OCI-M1 (cell line): ENCODE measurements around the gene UNC5CL.

Experiments
- DNase-seq: peaks from one replicate; lab custom pipeline; 2025; lab: John Stamatoyannopoulos, UW

Gene UNC5CL

GRCh38 chr6:41063884-41064285 lies 24.9 kb upstream of the UNC5CL start:
- no peak for DNase-seq

- no peak for DNase-seq
These were observed 23.0 kb upstream of the UNC5CL start for GRCh38 chr6:41062056-41062455.

- DNase-seq: no peak
These were observed 22.2 kb upstream of the UNC5CL start for GRCh38 chr6:41061196-41061726.

DNA sequence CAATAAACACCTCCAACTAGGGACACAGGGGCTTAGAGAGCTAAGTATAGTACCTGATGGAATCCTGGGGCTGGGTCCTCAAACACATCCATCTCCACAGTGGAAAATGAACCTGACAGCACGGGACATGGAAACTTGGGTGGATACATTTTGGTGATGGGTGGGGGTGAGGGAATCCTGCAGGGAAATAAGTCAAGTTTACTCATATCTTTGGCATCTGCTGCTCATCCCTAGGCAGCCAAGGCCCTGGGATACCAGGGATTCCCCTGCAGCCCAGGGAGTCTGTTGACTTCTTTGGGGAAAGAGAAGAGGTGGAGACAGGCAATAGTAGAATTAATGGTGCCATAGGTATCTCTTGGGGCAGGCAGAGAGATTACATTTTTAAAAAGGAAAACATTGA lies 20.5 kb upstream of the UNC5CL start:
- no peak for DNase-seq

- DNase-seq: no peak
These were observed 19.8 kb upstream of the UNC5CL start for GRCh38 chr6:41058783-41059181.

- peak; percentile 52 for DNase-seq
These were observed 17.9 kb upstream of the UNC5CL start for GRCh38 chr6:41056768-41057490.

DNA sequence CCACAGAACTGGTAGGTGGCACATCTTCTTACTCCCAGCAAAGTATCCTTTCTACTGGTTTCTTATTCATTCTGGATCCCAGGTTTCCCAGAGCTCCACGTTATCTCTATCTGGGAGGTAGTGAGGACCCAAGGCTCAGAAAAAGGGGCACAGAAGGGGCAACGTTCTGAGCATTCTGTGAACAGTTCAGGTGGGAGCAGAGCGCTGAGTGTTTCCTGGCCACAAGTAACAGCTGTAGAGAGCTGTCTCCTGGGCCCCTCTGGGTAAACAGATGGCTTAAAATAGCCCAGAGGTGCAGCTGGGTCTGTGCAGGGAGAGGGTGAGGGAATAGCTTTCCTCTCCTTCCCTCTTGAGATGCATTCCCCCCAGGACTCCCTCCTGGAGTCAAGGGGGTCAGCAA lies 16.1 kb upstream of the UNC5CL start:
- no peak for DNase-seq

- no peak for DNase-seq
These were observed 15.5 kb upstream of the UNC5CL start for GRCh38 chr6:41054511-41054910.

DNA sequence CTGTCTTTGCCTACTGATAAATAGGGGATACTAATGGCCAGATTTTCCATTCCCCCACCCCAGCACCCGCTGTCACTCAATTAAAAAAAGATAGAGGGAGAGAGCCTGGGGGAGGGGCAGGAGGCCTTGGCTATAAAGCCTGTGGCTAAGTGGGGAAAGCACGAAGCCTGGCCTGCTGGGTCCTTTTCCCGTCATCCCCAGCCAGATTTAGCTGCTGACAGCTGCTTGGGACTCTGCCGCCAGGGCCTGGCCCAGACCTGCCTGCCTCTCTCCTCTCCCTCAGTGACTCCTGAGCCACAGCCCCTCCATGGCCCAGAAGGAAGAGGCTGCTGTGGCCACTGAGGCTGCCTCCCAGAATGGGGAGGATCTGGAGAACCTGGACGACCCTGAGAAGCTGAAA lies 14.0 kb upstream of the UNC5CL start, which contains the start of gene APOBEC2:
APOBEC2 (plus strand) TSS at position 162 of the 400 bp plus-strand sequence; CDS start at position 308, 146 bp downstream.
- DNase-seq: no peak

DNA sequence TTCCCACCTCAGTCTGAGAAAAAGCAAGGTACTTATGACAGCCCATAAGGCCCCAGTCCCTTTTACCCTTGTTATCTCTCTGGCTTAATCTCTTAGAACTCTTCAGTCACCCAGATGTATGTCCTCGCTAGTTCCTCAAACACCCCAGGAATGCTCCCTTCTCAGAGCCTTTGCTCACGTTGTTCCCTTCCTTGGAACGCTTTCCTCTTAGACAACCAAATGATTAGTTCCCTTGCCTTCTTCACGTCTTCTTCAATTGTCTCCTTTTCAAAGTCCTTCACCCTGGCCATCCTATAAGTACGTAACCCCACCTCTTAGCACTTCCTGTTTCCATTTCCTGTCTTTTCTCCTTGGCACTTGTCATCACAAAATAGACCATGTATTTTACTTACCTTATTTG lies 12.9 kb upstream of the UNC5CL start:
- peak; percentile 29 for DNase-seq

GRCh38 chr6:41050536-41050935 lies 11.5 kb upstream of the UNC5CL start:
- no peak for DNase-seq

DNA sequence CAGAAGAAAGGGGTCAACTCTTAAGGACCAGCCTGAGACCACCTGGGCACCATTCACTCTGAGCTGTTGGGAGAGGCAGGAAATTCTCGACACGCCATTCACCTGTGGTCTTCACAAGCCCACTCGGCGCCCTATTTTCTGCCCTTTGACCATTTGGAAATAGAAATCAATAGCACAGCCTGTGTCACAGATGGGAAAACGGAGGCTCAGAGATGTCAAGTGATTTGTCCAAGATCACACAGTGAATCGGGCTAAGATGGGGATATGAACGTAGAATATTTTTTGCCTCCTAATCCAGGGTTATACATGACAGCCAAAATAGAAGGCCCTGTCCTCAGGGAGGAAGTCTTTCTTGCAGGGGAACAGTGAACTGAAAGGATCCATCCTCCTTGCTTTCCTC lies 10.9 kb upstream of the UNC5CL start:
- no peak for DNase-seq

- DNase-seq: no peak
These were observed 10.5 kb upstream of the UNC5CL start for GRCh38 chr6:41049521-41049920.

DNA sequence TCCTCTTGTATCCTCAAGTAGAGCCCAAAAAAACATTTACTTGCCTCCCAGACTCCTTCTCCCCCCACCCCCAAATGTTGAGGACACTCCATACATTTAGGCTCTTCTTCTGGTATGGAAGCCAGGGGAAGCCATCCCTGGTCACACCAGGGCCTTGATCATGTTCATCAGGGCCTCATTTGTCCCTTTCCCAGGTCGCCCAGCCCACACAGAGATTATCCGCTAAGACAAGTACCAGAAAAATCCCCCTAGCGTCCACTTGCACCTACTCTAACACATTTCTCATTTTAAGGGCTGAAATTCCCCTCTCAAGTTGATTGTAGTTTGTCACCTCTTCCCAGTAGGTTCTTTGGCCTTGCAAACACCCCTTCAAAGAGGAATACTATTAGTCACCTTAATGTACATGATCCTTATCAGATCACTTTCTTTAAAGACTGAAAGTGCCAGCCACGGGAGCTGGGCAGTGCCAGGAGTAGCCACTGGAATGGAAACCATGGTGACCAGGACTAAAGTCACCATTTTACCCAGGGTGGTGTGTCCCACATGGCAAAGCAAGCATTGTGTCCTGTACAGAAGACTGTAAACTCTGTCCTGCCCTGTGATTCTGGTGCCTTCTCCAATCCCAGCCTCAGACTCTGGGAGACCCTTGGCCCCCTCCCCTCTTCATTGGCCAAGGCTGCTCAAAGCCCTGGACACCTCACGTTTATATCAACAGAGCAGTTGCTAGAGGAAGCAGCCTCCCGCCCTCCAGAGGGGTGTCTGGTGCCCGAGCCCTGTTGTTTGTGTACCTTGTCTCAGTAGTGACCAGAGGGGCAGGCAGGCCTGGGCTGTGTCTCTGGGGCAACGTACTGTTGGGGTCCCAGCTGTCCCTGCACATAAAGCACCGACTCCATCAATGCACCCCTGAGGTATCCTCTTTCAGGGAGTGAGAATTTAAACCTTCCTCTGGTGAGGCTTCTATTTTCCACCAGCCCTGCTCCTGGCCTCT lies 9.0 kb upstream of the UNC5CL start:
- no peak for DNase-seq

DNA sequence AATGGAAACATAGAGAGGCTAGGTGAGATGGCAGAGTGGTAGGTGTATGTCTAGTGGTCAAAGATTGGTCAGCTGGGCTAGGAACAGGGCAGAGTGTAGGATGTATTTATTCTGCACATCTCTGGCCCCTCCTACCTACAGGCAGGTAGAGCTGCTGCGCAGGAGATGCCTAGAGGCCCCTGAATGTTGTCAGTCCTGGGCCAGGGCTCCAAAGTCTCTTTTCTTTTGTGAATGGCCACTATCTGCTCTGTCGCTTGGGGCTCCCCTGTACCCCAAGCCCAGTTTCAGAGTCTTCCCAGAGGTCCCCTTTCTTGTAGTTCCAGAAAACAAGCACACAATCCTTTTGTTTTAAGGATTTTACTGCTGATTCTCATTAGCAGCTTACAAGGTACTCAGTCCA lies 8.3 kb upstream of the UNC5CL start:
- DNase-seq: no peak

DNA sequence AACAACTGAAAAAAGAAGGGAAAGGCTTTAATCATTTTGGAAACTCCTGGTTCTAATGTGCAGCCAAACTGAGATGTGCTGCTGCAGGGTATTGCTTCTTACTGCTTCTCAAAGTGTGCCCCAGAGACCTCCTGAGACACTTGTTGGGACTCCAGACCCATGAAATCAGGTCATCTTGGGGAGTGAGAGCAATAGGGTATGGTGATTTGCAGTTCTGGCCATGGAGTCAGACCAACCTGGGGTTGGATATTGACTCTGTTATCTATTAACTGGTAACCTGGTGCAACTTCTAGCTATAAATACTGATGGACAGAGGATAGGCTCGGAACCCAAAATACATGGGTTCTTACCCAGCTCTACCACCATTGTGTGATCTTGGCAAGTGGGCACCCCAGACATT lies 7.1 kb upstream of the UNC5CL start:
- no peak for DNase-seq

DNA sequence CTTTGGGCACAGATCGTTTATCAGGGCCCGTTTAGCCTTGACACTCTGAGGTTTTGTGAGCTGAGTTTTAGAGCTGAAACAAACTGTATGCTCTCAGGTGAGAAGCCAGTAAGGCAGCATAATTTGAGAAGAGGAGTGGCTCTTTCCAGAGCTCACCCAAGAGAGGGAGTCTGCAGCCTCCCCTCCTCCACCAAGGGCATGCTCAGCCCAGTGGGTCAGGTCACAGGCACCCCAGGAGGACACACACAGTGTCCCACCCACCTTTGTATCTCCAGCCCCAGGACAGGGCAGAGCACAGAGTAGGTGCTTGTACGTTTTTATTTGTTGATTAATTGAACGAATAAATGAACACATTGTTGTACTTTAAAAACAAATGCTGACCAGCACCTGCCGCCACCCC lies 6.6 kb upstream of the UNC5CL start:
- no peak for DNase-seq

DNA sequence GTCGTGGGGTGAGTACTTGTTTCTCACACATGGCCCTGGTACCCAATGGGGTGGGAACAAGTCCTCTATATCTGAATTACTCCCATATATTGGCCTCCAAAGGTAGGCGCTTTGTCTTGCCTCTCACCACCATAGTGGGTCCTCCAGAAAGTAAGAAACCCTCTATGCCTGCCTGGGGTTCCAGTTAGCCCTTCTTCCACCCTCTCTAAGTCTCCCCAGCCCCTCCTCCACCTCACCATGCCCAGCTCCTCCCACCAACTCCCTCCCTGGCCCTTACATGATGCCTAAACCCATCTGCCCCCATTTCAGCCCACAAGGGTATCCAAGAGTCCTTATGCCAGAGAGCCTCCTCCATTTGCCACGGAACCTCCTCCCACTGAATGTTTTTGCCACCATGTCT lies 4.1 kb upstream of the UNC5CL start:
- DNase-seq: no peak

GRCh38 chr6:41042226-41043055 lies 3.4 kb upstream of the UNC5CL start, which contains the start of gene TSPO2:
Gene TSPO2, plus strand, starts transcription at chr6:41042467. Its CDS starts 519 bp downstream, at chr6:41042986.
- no peak for DNase-seq

GRCh38 chr6:41040940-41041536 lies 2.0 kb upstream of the UNC5CL start:
- no peak for DNase-seq
